H1 (cell line): ENCODE data around the gene SH2D1B. TPM values are rescaled to one million over a fixed set of nuclear protein-coding genes. Genes with fewer than 3 reads are reported as not detected.

Source experiments
- CHD2 ChIP-seq: IDR thresholded peaks from 2 replicates; pipeline ENCODE4 v1.6.1; 2012; ENCODE audit warnings: low read length, improper control_type of control experiment
- RNF2 ChIP-seq: fragments of 200-900, 300-1000 bp; sonication (generic); IDR thresholded peaks from 2 replicates; pipeline ENCODE4 v1.7.1; 2016; ENCODE audit warnings: borderline replicate concordance, low read depth, mild to moderate bottlenecking, antibody characterized with exemption, low read length; ENCODE audit not compliant: poor library complexity, severe bottlenecking; ENCODE audit errors: missing control alignments
- SIX5 ChIP-seq: IDR thresholded peaks from 2 replicates; pipeline ENCODE4 v1.6.1; 2011; ENCODE audit warnings: mild to moderate bottlenecking, low read depth, low read length
- TAF1 ChIP-seq: IDR thresholded peaks from 2 replicates; pipeline ENCODE4 v1.6.1; 2011; ENCODE audit warnings: mild to moderate bottlenecking, low read depth, low read length
- polyA plus RNA-seq, 7 experiments: library from polyadenylated mRNA; depleted of rRNA in 3 of 7; stranded (reverse) in 5 of 7; unstranded in 2 of 7; fragments of >200 nt in 5 of 7; fragments of 200-250 nt in 2 of 7; gene quantifications; 1 replicate in 5 of 7; 2 replicates in 1 of 7; 4 replicates in 1 of 7; pipeline versions ENCODE4 v1.2.1 to v1.2.3, GENCODE V29; 2011 to 2013; ENCODE audit warnings: missing spikeins in 2 of 7, mixed read lengths in 2 of 7
- total RNA-seq: library from RNA; stranded (reverse); fragmentation: NEBNext Ultra II Directional; extraction: Animal tissue kit (Norgen Biotek cat#: 25700); gene quantifications from 2 replicates; pipeline ENCODE4 v1.2.1, GENCODE V29; 2021
- TF ChIP-seq, protein P1 (sequence below): fragments of 300-600 bp; sonication (generic); IDR thresholded peaks from 2 replicates; pipeline ENCODE4 v1.7.1; 2012; ENCODE audit warnings: low read length, moderate library complexity, mild to moderate bottlenecking, inconsistent platforms; ENCODE audit not compliant: insufficient replicate concordance

The SH2D1B gene
- total and polyA plus RNA-seq, 2 of the 8 experiments (the other 6 are each of a cell fraction or from before 2014, with no cell fraction given) = not detected

- TF ChIP-seq RNF2 (no peak), SIX5 (no peak), CHD2 (no peak), TAF1 (no peak)
- TF ChIP-seq, protein P1, sequence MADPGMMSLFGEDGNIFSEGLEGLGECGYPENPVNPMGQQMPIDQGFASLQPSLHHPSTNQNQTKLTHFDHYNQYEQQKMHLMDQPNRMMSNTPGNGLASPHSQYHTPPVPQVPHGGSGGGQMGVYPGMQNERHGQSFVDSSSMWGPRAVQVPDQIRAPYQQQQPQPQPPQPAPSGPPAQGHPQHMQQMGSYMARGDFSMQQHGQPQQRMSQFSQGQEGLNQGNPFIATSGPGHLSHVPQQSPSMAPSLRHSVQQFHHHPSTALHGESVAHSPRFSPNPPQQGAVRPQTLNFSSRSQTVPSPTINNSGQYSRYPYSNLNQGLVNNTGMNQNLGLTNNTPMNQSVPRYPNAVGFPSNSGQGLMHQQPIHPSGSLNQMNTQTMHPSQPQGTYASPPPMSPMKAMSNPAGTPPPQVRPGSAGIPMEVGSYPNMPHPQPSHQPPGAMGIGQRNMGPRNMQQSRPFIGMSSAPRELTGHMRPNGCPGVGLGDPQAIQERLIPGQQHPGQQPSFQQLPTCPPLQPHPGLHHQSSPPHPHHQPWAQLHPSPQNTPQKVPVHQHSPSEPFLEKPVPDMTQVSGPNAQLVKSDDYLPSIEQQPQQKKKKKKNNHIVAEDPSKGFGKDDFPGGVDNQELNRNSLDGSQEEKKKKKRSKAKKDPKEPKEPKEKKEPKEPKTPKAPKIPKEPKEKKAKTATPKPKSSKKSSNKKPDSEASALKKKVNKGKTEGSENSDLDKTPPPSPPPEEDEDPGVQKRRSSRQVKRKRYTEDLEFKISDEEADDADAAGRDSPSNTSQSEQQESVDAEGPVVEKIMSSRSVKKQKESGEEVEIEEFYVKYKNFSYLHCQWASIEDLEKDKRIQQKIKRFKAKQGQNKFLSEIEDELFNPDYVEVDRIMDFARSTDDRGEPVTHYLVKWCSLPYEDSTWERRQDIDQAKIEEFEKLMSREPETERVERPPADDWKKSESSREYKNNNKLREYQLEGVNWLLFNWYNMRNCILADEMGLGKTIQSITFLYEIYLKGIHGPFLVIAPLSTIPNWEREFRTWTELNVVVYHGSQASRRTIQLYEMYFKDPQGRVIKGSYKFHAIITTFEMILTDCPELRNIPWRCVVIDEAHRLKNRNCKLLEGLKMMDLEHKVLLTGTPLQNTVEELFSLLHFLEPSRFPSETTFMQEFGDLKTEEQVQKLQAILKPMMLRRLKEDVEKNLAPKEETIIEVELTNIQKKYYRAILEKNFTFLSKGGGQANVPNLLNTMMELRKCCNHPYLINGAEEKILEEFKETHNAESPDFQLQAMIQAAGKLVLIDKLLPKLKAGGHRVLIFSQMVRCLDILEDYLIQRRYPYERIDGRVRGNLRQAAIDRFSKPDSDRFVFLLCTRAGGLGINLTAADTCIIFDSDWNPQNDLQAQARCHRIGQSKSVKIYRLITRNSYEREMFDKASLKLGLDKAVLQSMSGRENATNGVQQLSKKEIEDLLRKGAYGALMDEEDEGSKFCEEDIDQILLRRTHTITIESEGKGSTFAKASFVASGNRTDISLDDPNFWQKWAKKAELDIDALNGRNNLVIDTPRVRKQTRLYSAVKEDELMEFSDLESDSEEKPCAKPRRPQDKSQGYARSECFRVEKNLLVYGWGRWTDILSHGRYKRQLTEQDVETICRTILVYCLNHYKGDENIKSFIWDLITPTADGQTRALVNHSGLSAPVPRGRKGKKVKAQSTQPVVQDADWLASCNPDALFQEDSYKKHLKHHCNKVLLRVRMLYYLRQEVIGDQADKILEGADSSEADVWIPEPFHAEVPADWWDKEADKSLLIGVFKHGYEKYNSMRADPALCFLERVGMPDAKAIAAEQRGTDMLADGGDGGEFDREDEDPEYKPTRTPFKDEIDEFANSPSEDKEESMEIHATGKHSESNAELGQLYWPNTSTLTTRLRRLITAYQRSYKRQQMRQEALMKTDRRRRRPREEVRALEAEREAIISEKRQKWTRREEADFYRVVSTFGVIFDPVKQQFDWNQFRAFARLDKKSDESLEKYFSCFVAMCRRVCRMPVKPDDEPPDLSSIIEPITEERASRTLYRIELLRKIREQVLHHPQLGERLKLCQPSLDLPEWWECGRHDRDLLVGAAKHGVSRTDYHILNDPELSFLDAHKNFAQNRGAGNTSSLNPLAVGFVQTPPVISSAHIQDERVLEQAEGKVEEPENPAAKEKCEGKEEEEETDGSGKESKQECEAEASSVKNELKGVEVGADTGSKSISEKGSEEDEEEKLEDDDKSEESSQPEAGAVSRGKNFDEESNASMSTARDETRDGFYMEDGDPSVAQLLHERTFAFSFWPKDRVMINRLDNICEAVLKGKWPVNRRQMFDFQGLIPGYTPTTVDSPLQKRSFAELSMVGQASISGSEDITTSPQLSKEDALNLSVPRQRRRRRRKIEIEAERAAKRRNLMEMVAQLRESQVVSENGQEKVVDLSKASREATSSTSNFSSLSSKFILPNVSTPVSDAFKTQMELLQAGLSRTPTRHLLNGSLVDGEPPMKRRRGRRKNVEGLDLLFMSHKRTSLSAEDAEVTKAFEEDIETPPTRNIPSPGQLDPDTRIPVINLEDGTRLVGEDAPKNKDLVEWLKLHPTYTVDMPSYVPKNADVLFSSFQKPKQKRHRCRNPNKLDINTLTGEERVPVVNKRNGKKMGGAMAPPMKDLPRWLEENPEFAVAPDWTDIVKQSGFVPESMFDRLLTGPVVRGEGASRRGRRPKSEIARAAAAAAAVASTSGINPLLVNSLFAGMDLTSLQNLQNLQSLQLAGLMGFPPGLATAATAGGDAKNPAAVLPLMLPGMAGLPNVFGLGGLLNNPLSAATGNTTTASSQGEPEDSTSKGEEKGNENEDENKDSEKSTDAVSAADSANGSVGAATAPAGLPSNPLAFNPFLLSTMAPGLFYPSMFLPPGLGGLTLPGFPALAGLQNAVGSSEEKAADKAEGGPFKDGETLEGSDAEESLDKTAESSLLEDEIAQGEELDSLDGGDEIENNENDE = no peak
Observed at GRCh38 chr1:162375463-162375862, 36.5 kb downstream of the SH2D1B start (continued).
